GM12864 (cell line): ENCODE measurements around the gene VRK3.
"Not testable (repeated sequence)": the region's sequence is repeated elsewhere in the genome, so short reads cannot be mapped to it uniquely, and the experiment has no call there.

ENCODE experiments used
- DNase-seq: peaks from one replicate; pipeline ENCODE4 v3.0.0-alpha.2; 2011; ENCODE audit warnings: low read depth
- H3K4me3 ChIP-seq: 2 replicates; pipeline ENCODE4 v1.5.1; 2011; ENCODE audit warnings: mild to moderate bottlenecking, low read depth, low read length, control low read depth
- TF ChIP-seq, protein P1 (sequence below): IDR thresholded peaks from 2 replicates; pipeline ENCODE4 v1.5.1; 2011; ENCODE audit warnings: low read depth, mild to moderate bottlenecking, moderate library complexity, low read length, control low read depth, inconsistent platforms; ENCODE audit errors: missing control alignments

Gene VRK3

GRCh38 chr19:49950590-49950948 is 74.6 kb downstream of the VRK3 start:
- DNase-seq, result no peak
- no peak overlapping the region for H3K4me3 ChIP-seq
- TF ChIP-seq, protein P1, sequence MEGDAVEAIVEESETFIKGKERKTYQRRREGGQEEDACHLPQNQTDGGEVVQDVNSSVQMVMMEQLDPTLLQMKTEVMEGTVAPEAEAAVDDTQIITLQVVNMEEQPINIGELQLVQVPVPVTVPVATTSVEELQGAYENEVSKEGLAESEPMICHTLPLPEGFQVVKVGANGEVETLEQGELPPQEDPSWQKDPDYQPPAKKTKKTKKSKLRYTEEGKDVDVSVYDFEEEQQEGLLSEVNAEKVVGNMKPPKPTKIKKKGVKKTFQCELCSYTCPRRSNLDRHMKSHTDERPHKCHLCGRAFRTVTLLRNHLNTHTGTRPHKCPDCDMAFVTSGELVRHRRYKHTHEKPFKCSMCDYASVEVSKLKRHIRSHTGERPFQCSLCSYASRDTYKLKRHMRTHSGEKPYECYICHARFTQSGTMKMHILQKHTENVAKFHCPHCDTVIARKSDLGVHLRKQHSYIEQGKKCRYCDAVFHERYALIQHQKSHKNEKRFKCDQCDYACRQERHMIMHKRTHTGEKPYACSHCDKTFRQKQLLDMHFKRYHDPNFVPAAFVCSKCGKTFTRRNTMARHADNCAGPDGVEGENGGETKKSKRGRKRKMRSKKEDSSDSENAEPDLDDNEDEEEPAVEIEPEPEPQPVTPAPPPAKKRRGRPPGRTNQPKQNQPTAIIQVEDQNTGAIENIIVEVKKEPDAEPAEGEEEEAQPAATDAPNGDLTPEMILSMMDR, result no peak

- DNase-seq, result no peak
- TF ChIP-seq, protein P1, result no peak
- H3K4me3 ChIP-seq, result no peak overlapping the region
Measured at GRCh38 chr19:49949742-49950589, 75.2 kb downstream of the VRK3 start.

- TF ChIP-seq, protein P1, result no peak
- DNase-seq, result no peak
Measured at GRCh38 chr19:49946415-49946814, 78.8 kb downstream of the VRK3 start.

DNA sequence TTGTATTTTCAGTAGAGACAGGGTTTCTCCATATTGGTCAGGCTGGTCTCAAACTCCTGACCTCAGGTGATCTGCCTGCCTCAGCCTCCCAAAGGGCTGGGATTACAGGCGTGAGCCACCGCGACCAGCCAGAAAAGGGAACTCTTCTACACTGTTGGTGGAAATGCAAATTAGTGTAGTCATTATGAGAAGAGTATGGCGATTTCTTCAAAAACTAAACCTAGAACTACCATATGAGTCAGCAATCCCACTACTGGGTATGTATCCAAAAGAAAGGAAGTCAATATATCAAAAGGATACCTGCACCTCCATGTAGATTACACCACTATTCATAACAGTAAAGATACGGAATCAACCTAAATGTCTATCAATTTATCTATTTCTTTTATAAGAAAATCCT is 80.6 kb downstream of the VRK3 start:
- peak; percentile 51 for DNase-seq
- not testable (repeated sequence) for H3K4me3 ChIP-seq

More at GRCh38 chr19:49946415-49946814, 78.8 kb downstream of the VRK3 start:
- H3K4me3 ChIP-seq, result no peak overlapping the region

- no peak overlapping the region for H3K4me3 ChIP-seq
- DNase-seq, result no peak
- TF ChIP-seq, protein P1, result no peak
Measured at GRCh38 chr19:49940482-49940791, 84.7 kb downstream of the VRK3 start.

- TF ChIP-seq, protein P1, result peak; percentile 41
- no peak overlapping the region for H3K4me3 ChIP-seq
- no peak for DNase-seq
Measured at GRCh38 chr19:49939721-49940481, 85.3 kb downstream of the VRK3 start.

- no peak overlapping the region for H3K4me3 ChIP-seq
- DNase-seq, result no peak
- TF ChIP-seq, protein P1, result no peak
Measured at GRCh38 chr19:49938662-49939061, 86.5 kb downstream of the VRK3 start.
